8988T (cell line): ENCODE results near the gene C19orf47.
A peak's percentile ranks its signal among the peaks of the same experiment; 100 is the strongest.

Experiments used
- DNase-seq: peaks from one replicate; pipeline ENCODE4 v3.0.0; 2011

The C19orf47 gene

GRCh38 chr19:40313229-40313983 is 34.8 kb downstream of the C19orf47 start:
- DNase-seq, result no peak

DNA sequence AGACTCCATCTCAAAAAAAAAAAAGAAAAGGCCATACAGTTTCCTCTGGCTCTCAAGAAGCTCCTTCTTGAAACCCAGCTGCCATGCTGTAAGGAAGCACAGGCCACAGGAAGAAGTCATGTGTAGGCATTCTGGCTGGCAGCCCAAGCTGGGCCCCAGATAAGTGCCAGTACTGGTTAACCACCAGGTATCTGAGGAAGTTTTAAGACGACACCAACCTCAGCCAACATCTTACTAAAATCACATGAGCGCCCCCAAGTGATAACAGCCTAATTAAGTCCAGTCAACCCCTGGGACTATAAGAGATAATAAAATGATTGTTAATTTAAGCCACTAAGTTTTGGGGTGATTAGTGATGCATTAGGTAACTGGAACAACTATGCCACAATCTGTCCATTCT is 35.7 kb downstream of the C19orf47 start:
- no peak for DNase-seq

GRCh38 chr19:40309666-40310065 is 38.5 kb downstream of the C19orf47 start:
- no peak for DNase-seq

- peak; percentile 52 for DNase-seq
Observed at GRCh38 chr19:40305403-40305802, 42.8 kb downstream of the C19orf47 start.

- DNase-seq, result no peak
Observed at GRCh38 chr19:40304306-40304705, 43.9 kb downstream of the C19orf47 start.

DNA sequence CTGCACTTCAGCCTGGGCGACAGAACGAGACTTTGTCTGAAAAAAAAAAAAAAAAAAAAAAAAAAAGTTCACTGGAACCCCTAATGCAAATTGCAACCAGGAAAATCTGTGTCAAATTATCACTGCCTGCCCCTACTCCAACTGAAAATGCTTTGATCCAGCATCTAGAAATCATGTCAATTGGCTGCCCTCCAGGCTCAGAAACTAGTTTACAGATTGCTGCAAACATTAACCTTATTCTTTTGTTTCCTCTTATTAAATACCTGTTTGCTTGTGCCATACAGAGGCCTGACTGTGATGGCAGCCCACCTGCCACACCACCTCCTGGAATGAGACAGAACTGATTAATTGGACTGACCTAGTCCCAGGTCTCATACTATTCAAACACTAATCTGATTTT is 44.4 kb downstream of the C19orf47 start:
- DNase-seq, result no peak

DNA sequence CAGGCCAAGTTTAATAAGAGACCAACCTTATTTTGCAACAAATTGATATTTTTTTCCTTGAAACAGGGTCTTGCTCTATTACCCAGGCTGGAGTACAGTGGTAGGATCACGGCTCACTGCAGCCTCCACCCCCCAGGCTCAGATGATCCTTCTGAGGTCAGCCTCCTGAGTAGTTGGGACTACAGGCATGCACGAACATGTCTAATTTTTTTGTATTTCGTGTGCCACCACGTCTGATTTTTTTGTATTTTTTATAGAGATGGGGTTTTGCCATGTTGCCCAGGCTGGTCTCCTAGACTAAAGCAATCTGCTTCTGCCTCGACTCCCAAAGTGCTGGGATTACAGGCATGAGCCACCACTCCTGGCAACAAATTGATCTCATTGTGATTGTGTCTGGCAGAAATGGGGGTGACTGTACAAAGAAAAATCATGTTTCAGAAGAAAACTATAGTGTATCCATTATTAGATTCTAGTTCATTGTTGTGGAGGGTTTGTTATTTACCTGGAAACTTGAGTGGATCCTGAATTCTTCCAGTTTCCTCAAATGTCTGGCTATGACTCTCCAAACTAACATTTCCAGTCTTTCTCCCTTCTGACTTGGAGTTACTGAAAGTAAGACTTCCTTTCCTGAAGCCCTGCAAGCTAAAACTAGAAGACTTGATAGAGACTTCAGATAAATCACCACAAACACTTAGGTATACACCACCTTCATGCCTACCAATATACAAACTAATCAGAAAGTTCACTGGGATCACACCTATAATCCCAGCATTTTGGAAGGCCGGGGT is 45.8 kb downstream of the C19orf47 start:
- no peak for DNase-seq

DNA sequence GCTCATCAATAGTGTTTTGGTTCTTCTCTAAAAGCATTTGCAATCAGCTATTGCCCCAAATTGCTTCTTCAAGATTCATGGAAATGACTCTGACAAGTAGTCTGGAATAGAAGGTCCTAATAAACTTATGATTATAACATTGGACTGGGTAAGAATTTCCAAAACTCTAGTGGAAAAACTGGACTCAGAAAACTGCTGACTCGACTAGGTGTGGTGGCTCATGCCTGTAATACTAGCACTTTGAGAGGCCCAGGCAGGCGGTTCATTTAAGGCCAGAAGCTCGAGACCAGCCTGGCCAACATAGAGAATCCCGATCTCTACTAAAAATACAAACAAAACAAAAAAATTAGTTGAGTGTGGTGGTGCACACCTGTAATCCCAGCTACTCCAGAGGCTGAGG is 47.5 kb downstream of the C19orf47 start:
- DNase-seq, result no peak

DNA sequence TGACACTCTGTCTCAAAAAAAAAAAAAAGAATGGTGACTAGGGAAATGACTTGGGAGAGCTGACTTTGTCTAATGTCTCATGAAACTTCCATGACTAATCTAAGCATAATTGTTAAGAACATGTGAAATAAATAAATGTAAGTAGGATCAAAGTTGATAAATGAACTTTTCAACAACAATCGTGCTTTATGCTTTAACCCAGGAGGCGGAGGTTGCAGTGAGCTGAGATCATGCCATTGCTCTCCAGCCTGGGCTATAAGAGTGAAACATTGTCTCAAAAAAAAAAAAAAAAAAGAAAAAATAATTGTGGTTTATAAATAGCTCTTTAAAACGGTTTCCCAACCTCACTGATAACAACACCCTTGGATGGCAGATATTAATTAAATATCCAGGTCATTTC is 50.2 kb downstream of the C19orf47 start:
- no peak for DNase-seq

- no peak for DNase-seq
Observed at GRCh38 chr19:40294560-40294959, 53.6 kb downstream of the C19orf47 start.

DNA sequence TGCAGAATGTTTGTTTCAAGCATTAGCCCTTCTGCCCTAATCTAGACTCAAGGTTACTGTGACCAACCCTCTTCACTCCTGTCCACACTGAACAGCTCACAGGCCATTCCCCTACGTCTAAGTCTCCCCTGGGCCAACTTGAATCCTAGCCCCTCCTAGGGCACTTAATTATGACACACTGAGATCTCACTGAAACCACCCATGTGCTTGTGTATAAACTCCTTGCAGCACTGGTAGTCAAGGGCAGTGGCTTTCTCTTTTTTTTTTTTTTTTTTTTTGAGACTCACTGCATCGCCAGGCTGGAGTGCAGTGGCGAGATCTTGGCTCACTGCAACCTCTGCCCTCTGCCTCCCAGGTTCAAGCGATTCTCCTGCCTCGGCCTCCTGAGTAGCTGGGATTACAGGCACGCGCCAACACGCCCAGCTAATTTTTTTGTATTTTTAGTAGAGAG is 61.2 kb downstream of the C19orf47 start:
- DNase-seq, result no peak

DNA sequence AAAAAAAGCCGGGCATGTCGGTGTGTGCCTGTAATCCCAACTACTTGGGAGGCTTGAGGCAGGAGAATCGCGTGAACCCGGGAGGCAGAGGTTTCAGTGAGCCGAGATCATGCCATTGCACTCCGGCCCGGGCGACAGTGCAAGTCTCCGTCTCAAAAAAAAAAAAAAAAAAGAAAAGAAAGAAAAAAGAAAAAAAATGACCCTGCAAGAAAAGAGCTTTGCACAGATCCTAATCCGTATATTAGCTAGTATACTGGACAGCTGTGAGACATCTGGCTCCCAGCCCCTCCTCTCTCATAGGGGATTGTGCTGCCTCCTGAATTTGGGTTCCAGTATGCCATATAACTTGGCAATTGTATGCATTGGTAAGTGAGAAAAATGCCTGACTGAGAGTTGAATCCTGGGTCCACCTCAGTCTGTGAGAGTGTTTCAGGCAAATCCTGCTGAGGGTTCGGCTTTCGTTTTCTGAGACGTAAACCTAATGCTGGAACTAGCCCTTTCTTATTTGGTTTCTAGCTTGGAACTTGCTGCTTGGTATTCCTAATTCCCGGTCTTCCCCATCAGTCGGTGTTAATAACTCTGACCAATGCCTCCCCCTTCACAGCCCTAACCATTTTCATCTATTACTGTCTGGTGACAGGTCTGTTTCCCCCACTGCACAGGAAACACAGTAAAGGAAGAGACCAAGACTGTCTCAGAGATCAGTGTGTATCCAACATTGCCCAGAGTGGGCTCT is 61.8 kb downstream of the C19orf47 start:
- no peak for DNase-seq

GRCh38 chr19:40285353-40286234 is 62.6 kb downstream of the C19orf47 start:
- DNase-seq, result peak; percentile 63

DNA sequence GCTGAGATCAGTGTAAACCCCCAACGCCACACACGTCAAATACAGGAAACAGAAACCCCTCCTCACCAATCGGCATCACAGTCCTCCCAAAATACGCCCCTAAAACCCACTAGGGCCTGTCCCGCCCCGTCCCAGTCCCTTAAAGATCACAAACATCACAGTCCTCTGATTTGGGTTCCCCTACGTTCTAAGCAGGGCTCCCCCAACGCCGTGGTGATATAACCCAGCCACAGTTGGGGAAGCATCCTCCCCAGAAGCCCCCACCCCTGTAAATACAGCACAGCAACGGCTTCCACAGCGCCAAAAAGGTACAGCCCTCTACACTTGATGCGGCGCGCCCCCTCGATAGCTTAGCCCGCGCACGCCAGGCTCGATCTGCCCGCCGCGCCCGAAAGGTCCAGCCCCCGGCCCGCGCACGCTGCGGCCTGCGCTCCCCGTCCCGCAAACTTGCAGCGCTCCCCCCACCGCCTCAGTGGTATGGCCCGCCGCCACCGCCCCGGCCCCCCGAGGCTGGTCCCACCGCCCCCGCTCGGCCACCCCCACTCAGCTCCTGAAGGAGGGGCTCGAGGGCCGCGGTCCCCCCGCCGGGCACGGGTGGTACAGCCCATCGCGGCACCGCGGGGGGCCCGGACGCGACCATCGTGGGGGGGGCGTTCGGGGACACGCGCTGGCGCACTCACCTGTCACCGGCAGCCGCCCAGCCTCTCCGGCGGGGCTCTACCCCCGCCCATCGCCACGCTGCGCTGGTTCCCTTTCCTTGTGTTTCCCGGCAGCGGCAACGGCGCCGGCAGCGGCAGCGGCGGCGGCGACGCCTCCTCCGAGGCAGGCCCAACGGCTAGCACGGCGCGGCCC is 63.5 kb downstream of the C19orf47 start, which contains the start of gene AKT2:
Gene AKT2 (minus strand): TSS at position 845 of the 852 bp plus-strand sequence. CDS start 20,078 bp downstream, outside the sequence.
- DNase-seq, result peak; percentile 55

- DNase-seq, result no peak
Observed at GRCh38 chr19:40284251-40284500, 64.0 kb downstream of the C19orf47 start.

- DNase-seq, result no peak
Observed at GRCh38 chr19:40283414-40284250, 64.6 kb downstream of the C19orf47 start.

DNA sequence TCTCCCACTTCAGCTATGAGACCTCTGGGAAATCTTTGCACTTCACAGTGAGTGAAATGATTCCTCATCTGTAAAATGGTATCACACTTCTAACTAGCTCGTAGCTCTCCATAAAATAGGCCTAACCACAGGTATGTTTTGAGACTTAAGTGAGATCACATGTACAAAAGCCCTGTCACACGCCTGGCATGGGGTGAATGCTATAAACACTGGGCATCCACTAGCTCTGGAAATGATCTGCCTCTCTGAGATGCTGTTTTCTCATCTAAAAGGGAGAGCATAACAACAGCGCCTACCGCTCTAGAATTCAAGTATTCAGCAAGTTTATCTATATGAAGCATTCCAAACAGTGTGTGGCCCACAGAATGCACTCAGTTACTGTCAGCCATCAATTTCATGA is 65.3 kb downstream of the C19orf47 start:
- DNase-seq, result no peak

DNA sequence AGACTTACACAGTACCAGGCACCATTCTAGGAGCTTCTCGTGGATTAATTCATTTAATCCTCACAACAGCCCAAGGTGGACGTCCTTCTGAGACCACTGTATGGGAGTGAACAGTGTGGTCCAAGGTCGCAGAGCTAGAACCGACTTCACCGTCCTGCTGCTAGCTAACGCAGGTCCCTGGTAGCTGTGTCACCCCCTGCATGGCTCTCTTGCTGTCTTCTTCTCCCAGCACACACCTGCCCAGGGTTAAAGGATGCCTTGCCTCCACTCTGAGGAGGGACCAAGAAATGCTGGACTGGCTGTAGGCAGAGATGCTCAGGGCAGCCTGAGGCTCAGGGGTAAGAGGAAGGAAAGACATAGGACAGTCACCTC is 66.0 kb downstream of the C19orf47 start:
- DNase-seq, result no peak

- no peak for DNase-seq
Observed at GRCh38 chr19:40281381-40282208, 66.6 kb downstream of the C19orf47 start.
